Measurements from ENCODE around the gene MFAP1. TPM values are rescaled to one million over a fixed set of nuclear protein-coding genes. Genes with fewer than 3 reads are reported as not detected.
A peak's percentile ranks its signal among the peaks of the same experiment; 100 is the strongest.

Gene MFAP1
- total RNA-seq, 4 donors from 2014 or later: 20.4 to 24.5 (median 22.7) TPM

- no peak for DNase-seq
- intact Hi-C loops (cut with DNase I): no loop called here
- H3K4me1 ChIP-seq: peaks cover 23 to 37% of the 10 kb centered on the region in 2 donors
These were observed 30.8 kb downstream of the MFAP1 start for GRCh38 chr15:43793647-43794046.

GRCh38 chr15:43792761-43793476 is 31.6 kb downstream of the MFAP1 start:
- WGBS, 2 donors: 3 to 7% methylated on average over 28 to 31 of the region's 33 CpGs
- H3K27me3 ChIP-seq: no peaks in the 10 kb centered on the region
- intact Hi-C loops (cut with DNase I): no loop called here
- H3K36me3 ChIP-seq: peaks cover 13 to 16% of the 10 kb centered on the region in 2 donors
- peak overlapping the region; percentile 64 to 100 (median 85) for H3K4me3 ChIP-seq (replicated peaks in 1 of 3)
- H3K9me3 ChIP-seq: no peaks in the 10 kb centered on the region
- TF ChIP-seq POLR2A (IDR thresholded peaks at IDR 0.05): no peak
- TF ChIP-seq CTCF (IDR thresholded peaks at IDR 0.05): no peak
- H3K4me1 ChIP-seq: peaks cover 16 to 30% of the 10 kb centered on the region in 2 donors
- DNase-seq: no peak
- peak overlapping the region; percentile 86 to 96 (median 92) for H3K27ac ChIP-seq

More at GRCh38 chr15:43793647-43794046, 30.8 kb downstream of the MFAP1 start:
- Histone ChIP-seq H3K27me3 (no peaks in the 10 kb centered on the region), H3K27ac (peak overlapping the region in 2 of 3 donors; percentile 92 to 96), H3K4me3 (replicated peaks in 1 of 3) (peak overlapping the region in 1 of 3 donors; percentile 85), H3K36me3 (peaks cover 13 to 16% of the 10 kb centered on the region in 2 donors), H3K9me3 (no peaks in the 10 kb centered on the region)
- no peak for TF ChIP-seq CTCF (IDR thresholded peaks at IDR 0.05)
- 83 to 91% methylated on average over 10 of the region's 10 CpGs for WGBS, 2 donors

GRCh38 chr15:43791993-43792760 is 32.3 kb downstream of the MFAP1 start, which contains the start of gene SERF2:
TSS of gene SERF2 (plus strand) at chr15:43792320. CDS start at chr15:43792377, 57 bp downstream.
- peaks cover 16 to 27% of the 10 kb centered on the region in 2 donors for H3K4me1 ChIP-seq
- peak within 1 kb of the TSS; percentile 64 to 100 (median 85) for H3K4me3 ChIP-seq (replicated peaks in 1 of 3)
- peak within 1 kb of the TSS; percentile 86 to 96 (median 92) for H3K27ac ChIP-seq
- WGBS, 2 donors: 0 to 1% methylated on average over 2 to 43 of the region's 66 CpGs
- H3K36me3 ChIP-seq: peaks cover 13 to 16% of the 10 kb centered on the region in 2 donors
- no peaks in the 10 kb centered on the region for H3K9me3 ChIP-seq
- TF ChIP-seq POLR2A (IDR thresholded peaks at IDR 0.05) (peak; percentile 93 to 99), CTCF (IDR thresholded peaks at IDR 0.05) (peak in 1 of 6 experiments; percentile 23)
- DNase-seq: peak; percentile 100
- intact Hi-C loops (cut with DNase I): no loop called here
- H3K27me3 ChIP-seq: no peaks in the 10 kb centered on the region

GRCh38 chr15:43789409-43789808 is 35.1 kb downstream of the MFAP1 start:
- peaks cover 13 to 15% of the 10 kb centered on the region in 2 donors for H3K4me1 ChIP-seq
- 97 to 99% methylated on average over 3 of the region's 3 CpGs for WGBS, 2 donors
- intact Hi-C loops (cut with DNase I): no loop called here
- H3K4me3 ChIP-seq (replicated peaks in 1 of 3): no peak overlapping the region
- H3K9me3 ChIP-seq: no peaks in the 10 kb centered on the region
- peaks cover 8 to 10% of the 10 kb centered on the region in 2 donors for H3K36me3 ChIP-seq
- DNase-seq: no peak
- H3K27ac ChIP-seq: no peak overlapping the region
- TF ChIP-seq POLR2A (IDR thresholded peaks at IDR 0.05) (no peak), CTCF (IDR thresholded peaks at IDR 0.05) (no peak)
- H3K27me3 ChIP-seq: no peaks in the 10 kb centered on the region

Measured in thyroid gland (tissue), 4 donors.